ENCODE results near the gene CCDC152. TPM values are rescaled to one million over a fixed set of nuclear protein-coding genes. Genes with fewer than 3 reads are reported as not detected.

CCDC152 gene
- total and polyA plus RNA-seq, 10 of the 15 experiments (the other 5 are each of a cell fraction or from before 2014, with no cell fraction given), result 0.12 to 25.8 (median 13.5) TPM

GRCh38 chr5:42811591-42812446, 55.2 kb downstream of the CCDC152 start, which contains the start of gene SELENOP (continued):
- no peak for TF ChIP-seq PRDM15 (CRISPR knock-in tag; IDR thresholded peaks at IDR 0.05)
- peak; percentile 89; the same call in 1 of the 2 replicates for TF ChIP-seq ESRRA (IDR thresholded peaks at IDR 0.05; ENCODE audit: low read length)
- TF ChIP-seq CBX3 (IDR thresholded peaks at IDR 0.05; ENCODE audit: borderline replicate concordance, low read depth), result no peak
- no peak for TF ChIP-seq BMI1 (IDR thresholded peaks at IDR 0.05; ENCODE audit: borderline replicate concordance)
- no peak for TF ChIP-seq ZBTB11 (CRISPR knock-in tag; IDR thresholded peaks at IDR 0.05)
- peak in 1 of 2 experiments; percentile 62; a peak in 2 of 4 replicates for TF ChIP-seq BHLHE40 (IDR thresholded peaks at IDR 0.05; ENCODE audit: borderline replicate concordance in 1 of 2, low read depth in 2 of 2, low read length in 1 of 2)
- no peak for TF ChIP-seq TCF3 (IDR thresholded peaks at IDR 0.05; ENCODE audit: borderline replicate concordance, insufficient read depth, low read depth, low read length)
- no peak for TF ChIP-seq NKRF (conservative IDR thresholded peaks at IDR 0.05)
- no peak for TF ChIP-seq RB1 (IDR thresholded peaks at IDR 0.05; ENCODE audit: borderline replicate concordance)
- TF ChIP-seq ATF7 (IDR thresholded peaks at IDR 0.05; ENCODE audit: low read depth), result peak; percentile 79
- no peak for TF ChIP-seq POLR2AphosphoS5 (IDR thresholded peaks at IDR 0.05; ENCODE audit: low read length)
- TF ChIP-seq E2F4 (IDR thresholded peaks at IDR 0.05; ENCODE audit: low read depth, low read length), result no peak
- TF ChIP-seq FOXM1 (IDR thresholded peaks at IDR 0.05; ENCODE audit: low read depth, low read length), result no peak
- no peak for TF ChIP-seq SMAD5 (IDR thresholded peaks at IDR 0.05; ENCODE audit: low read depth)
- no peak for TF ChIP-seq YY1 (IDR thresholded peaks at IDR 0.05; ENCODE audit: low read depth, low read length)
- TF ChIP-seq IRF5 (IDR thresholded peaks at IDR 0.05; ENCODE audit: borderline replicate concordance), result no peak
- TF ChIP-seq RAD21 (IDR thresholded peaks at IDR 0.05; ENCODE audit: insufficient read depth, low read depth, low read length), result no peak
